Measurements from ENCODE around the gene RUNDC1.
"Not testable (repeated sequence)": the region's sequence is repeated elsewhere in the genome, so short reads cannot be mapped to it uniquely, and the experiment has no call there.

The RUNDC1 gene

DNA sequence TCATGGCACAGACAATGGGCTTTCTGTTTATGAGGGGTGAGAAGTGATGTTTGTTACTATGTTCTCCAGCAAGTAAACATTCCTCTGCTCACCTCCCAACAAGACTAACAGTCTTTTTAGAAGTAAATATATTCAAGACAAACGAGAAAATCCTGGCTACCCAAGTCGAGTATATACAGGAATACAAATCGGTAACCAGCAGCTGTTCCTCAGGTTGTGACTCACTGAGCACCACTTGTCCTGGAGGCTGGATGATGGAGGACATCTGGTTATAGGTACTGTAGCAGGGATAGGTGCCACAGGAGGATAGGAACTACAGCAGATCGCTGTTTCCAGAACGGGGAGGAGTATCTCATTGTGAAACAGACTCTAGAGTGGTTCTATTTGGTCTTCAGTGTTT is 12.5 kb downstream of the RUNDC1 start:
- no peak for DNase-seq

DNA sequence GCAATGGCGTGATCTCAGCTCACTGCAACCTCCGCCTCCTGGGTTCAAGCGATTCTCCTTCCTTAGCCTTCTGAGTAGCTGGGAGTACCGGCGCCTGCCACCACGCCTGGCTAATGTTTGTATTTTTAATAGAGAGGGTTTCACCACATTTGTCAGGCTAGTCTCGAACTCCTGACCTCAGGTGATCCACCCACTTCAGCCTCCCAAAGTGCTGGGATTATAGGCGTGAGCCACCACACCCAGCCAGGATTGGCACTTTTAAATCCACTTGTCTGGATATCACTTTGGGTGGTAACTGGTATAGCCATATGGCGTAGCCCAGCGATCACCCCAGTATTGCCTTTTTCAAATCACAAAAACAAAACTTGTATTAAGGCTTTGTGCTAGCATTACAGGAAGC is 13.5 kb downstream of the RUNDC1 start:
- not testable (repeated sequence) for DNase-seq

DNA sequence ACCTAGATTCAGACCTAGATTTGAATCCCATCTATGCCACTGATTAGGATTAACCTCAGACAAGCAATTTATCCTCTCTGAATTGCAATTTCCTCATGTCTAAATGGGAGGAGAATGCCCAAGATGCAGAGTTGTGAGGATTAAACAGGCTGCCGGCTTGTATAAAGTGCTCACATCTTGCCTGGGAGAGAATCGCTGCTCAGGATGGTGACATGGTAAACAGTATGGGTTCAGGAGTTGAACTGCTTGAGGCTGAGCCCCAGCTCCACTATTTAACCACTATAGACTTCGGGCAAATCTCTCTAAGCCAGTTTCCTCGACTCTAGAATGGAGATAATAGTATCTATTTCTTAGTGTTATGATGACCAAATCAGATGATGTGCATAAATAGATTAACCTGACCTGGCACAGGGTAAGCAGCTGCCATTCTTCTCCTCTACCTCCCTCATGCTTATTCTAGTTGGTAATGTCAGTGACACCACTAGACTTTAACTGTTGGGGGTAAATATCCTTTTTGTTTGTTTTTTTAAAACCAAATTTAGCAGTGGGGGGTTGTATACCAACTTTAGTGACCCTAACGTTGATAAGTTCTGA is 17.1 kb downstream of the RUNDC1 start:
- no peak for DNase-seq

DNA sequence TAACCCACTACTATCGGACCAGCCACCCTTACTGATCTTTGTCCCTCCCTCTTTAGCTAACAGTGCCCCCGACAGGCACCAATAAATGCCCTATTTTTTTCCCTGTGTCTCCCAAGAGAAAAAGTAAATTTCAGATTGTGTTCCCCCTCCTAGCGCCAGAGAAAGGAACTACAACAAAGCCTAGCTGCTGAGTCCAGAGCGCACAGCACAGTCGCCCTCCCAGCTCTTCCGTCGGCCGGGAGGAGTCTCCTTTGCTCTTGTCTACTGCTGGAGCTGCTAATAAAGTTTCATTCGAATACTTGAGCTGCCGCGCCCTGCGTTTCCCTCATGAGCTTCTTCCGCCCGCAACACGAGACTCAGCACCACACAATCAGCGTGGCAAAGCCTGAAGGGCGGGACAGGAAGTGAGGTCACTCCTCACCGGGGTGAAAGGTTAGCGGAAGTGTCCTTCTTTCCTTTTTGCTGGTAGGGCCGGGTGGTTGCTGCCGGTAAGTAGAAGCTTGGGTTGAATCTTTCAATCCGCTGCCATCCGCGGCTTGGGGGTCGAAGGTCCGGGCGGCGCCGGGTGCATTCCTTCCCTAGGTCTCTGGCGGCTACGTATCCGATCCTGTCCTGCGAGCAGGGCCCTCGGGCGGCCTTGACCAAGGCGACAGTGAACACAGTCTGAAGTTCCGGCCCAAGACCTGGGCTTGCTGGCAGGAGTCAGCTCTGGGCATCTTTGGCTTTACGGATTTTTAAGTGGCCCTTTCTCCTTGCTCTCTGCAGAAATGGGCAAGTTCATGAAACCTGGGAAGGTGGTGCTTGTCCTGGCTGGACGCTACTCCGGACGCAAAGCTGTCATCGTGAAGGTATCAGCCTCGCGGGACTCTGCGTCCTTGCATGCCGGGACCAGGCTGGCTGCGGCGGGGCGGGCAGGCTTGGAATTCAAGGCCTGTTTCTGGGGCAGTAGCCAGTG is 17.9 kb downstream of the RUNDC1 start, which contains the start of gene RPL27:
Gene RPL27, plus strand, starts transcription at position 436 of the 955 bp plus-strand sequence. Its CDS starts 332 bp downstream, at position 768.
- peak; percentile 92 to 99 (median 98) for DNase-seq

DNA sequence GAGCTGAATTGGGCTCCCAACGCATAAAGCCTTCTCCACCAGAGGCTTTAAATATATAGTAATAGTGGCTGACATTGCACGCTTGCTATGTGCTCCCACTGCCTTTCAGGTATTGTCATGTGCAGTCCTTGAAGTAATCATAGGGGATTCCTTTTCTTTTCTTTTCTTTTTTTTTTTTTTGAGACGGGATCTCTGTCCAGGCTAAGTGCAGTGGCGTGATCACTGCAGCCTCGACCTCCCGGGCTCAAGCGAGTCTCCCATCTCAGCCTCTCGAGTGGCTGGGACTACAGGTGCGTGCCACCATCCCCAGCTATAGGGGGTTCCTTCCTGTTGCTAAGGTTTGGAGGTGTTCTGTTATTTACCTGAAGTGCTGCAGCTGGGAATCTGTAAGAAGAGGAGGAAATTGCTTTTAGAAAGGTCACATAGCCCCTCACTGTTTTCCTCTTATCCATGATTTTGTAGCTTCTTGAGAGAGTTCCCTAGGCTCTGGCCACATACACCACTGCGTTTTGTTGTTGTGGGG is 18.7 kb downstream of the RUNDC1 start:
- DNase-seq, result no peak

DNA sequence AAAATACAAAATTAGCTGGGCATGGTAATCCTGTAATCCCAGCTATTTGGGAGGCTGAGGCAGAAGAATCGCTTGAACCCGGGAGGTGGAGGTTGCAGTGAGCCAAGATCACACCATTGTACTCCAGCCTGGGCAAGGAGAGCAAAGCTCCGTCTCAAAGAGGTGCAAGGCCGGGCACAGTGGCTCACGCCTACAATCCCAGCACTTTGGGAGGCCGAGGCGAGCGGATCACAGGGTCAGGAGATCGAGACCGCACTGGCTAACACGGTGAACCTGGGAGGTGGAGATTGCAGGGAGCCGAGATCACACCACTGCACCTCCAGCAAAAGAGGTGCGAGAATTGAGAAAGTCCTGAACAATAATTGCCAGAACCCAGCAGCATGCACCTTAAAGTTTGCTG is 20.5 kb downstream of the RUNDC1 start:
- DNase-seq, result not testable (repeated sequence)

DNA sequence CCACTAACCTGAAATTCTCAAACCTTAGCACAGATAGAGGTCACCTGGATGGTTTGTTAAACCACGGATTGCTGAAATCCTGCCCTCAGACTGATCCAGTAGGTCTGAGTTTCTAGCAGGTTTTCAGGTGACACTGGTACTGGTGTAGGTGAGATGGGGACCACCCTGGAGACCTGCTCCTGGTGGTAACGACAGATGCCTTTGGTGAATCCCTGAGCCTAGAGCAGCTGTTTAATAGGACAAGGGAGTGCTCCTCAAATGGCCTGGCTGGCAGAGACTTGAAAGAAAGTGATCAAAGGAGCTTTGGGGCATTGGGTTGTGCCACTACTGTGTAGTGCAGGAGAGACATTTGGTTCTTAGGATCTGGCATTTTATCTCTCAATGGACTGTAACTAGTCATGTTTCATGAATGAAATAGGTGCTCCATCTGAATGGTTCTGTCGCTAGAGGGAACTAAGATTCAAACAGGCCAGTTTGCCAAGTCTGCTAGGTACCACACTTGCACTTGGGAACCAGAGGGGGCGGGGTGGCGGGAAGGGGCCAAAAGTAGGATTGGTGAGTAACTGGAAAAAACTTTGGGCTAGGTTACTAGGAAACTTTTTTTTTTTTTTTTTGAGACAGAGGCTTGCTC is 23.3 kb downstream of the RUNDC1 start:
- no peak for DNase-seq

DNA sequence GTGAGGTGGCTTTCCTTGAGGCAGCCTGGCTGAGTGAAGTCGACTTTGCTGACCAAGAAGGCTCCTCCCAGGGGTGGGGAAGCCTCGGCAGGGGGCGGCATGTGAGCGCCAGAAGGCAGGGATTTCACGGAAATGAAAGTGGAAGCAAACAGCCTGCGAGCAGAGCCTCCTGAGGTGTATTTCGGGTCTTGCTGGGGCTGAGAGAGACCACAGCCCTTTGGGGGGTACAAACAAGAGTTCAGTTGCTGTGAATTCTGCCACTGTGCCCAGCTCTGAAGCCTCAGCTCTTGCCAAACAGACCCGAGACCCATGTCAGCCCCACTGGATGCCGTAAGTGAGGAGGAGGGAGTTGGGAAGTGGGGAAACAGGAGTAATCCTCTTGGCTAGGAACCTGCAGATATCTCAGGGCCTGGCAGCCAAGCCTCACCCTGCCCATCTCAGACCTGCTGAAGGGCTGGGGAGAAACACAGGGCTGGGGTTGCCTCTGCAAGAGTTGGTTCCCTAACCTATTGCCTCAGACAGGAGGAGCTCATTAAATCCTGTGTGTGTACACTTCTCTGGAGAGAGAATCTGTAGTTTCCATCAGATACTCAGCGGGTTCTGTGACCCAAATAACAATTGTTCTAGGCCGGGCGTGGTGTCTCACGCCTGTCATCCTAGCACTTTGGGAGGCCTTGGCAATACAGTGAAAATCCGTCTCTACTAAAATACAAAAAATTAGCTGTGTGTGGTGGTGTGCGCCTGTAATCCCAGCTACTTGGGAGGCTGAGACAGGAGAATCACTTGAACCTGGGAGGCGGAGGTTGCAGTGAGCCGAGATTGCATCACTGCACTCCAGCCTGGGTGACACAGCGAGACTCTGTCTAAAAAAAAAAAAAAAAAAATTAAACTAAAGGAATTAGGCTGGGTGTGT is 26.5 kb downstream of the RUNDC1 start, which contains the start of gene IFI35:
Gene IFI35, plus strand, starts transcription at position 146 of the 913 bp plus-strand sequence. Its CDS starts 164 bp downstream, at position 310.
- peak; percentile 67 to 81 (median 75) for DNase-seq

DNA sequence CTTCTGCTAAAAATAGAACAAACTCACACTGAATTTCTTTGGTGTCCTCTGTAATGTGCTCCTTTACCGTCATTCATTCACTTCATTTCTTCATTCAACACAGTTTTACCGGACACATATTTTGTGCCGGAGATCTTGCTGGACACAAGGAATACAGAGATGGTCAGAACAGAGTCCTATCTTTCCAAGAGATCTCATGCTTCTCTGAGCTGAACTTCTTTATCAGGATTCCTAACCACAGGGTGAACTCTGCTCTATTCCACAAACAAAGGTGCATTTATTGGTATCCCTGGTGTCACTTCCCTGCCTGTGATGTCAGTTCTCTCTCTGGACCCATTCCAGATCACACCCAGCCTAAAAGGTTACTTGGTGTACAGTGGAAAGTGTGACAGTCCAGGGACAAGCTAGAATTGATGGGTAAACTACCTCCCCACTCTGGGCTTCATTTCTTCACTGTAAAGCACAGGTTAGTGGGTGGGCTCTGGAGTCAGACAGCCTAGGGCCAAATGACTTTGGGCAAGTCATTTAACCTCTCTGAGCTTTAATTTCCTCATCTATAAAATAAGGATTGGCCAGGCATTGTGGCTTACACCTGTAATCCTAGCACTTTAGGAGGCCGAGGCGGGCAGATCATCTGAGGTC is 30.4 kb downstream of the RUNDC1 start:
- no peak for DNase-seq

DNA sequence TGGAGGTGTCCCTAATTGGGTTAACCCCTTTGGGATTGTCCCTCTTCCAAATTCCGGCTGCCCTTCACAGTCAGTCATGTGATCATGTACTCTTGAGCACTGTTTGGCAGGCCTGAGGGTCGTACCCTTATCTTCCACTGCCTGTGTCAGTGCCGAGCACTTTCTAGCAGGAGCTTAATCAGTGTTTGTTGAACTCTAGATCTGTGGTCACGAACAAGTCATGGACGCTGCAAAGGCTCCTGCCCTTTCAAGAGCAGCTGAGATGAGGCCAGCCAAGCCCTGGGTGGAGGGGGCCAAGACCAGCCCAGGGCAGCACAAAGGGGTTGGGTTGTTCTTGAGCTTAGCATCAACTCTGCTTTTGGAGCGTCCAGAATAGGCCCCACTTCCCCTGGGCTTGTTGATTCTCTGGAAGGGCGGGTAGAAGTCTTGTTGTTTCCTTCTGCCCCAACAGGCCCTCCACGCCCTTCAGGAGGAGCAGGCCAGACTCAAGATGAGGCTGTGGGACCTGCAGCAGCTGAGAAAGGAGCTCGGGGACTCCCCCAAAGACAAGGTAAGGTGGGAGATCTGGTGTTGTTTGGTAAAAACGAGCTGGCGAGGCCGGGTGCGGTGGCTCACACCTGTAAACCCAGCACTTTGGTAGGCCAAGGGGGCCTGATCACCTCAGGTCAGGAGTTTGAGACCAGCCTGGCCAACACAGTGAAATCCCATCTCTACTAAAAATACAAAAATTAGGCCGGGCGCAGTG is 31.5 kb downstream of the RUNDC1 start:
- no peak for DNase-seq

DNA sequence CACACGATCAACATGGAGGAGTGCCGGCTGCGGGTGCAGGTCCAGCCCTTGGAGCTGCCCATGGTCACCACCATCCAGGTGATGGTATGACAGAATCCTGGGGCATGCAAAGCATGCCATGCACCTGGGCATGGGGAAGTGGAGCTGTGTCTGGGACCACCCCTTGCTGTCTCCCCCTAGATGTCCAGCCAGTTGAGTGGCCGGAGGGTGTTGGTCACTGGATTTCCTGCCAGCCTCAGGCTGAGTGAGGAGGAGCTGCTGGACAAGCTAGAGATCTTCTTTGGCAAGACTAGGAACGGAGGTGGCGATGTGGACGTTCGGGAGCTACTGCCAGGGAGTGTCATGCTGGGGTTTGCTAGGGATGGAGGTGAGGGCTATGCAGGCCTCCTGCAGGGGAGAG is 32.9 kb downstream of the RUNDC1 start:
- no peak for DNase-seq

DNA sequence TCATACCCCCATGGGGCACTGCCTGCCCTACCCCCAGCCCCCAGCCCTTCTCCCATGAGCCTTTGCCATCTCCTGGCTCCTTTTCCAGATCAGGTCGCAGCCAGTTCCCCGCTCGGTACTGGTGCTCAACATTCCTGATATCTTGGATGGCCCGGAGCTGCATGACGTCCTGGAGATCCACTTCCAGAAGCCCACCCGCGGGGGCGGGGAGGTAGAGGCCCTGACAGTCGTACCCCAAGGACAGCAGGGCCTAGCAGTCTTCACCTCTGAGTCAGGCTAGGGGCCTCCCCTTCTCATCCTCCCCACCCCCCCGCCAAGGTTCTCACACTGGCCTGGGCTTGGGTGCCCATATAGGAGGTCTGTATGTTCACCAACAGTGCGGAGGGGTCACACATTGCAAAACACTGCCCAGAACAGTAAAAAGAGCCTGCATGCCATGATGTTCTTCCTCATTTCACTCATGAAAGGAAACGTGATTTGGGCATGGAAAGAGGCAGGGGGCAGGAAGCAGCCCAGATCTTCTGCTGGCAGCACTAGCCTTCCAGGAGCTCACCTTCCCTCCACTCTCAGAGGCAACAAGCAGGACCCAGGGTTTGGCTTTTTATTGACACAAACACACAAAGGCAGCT is 33.8 kb downstream of the RUNDC1 start:
- DNase-seq, result no peak

DNA sequence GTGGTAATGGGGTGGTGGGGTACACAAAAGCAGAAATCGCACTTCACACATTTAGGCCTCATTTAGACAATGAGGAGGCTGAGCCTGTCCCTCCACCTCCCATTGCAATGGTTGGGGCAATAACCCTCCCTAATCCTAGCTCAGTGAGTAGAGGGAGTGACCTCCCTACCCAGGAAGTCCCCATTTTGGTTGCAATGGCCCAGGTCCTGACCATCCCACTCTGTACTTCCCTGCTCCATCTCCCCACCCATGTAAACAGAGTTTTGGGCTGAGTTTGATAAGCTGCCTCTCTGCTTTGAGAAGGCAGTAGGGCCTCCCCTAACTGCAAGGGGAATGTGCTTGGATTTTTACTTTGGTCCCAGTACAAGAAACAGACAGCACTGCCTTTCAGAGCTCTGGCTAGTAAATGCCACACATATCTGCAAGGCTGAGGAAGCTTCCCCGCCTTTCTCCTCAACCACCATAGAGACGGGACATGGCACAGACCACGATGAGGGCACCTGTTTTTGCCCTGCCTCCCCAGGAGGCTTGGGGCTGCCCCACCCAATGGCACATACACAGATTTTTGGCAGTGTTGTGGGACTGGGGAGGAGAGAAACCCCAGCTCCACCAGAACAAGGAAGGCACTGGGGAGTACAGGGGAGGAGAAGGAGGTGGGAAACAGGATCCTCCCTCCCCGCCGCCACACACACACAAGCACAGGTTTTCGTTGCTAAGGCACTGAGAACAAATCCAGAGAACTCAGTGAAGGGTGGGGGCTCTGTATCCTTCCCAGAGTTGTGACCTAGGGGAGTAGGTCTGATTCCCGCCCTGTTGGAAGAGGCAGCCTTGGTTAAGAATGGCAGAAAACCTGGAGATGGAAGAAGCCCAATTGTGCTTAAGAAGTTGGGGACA is 34.5 kb downstream of the RUNDC1 start:
- DNase-seq, result no peak

DNA sequence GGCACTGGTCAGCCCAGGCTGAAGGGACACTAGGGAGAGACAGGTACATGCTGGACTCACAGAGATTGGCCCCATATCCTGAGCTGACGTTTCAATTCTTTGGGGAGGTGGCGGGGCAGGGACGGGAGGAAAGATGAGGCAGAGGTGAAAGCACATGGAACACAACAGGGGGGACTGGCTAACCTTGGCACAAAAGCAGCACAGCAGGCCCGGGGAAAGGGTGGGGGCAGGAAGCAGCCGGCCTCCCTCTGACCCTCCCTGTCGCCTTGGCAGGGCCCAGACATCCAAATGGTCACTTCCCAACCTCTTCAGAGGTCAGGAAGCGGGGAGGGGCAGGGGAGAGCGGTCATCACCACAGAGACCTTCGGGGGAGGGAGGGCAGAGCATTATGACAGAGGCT is 35.2 kb downstream of the RUNDC1 start:
- no peak for DNase-seq

DNA sequence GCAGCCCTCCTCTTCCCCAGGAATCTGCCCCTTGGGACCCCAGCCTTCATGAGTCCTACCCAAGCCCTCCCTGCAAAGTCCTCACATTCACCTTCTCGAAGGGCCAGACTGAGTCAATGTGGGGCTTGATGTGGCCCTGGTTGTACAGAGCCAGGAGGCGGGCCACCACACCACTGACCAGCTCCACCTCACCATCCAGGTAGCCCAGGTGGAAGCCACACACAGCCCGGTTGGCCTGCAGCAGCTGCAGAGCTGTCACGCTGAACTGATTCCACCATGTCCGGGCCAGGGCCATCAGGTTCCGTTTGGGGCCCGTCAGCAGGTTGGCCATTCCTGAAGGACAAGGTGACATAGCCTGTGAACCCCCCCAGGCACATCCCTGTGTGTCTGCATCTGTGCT is 35.9 kb downstream of the RUNDC1 start:
- DNase-seq, result no peak

DNA sequence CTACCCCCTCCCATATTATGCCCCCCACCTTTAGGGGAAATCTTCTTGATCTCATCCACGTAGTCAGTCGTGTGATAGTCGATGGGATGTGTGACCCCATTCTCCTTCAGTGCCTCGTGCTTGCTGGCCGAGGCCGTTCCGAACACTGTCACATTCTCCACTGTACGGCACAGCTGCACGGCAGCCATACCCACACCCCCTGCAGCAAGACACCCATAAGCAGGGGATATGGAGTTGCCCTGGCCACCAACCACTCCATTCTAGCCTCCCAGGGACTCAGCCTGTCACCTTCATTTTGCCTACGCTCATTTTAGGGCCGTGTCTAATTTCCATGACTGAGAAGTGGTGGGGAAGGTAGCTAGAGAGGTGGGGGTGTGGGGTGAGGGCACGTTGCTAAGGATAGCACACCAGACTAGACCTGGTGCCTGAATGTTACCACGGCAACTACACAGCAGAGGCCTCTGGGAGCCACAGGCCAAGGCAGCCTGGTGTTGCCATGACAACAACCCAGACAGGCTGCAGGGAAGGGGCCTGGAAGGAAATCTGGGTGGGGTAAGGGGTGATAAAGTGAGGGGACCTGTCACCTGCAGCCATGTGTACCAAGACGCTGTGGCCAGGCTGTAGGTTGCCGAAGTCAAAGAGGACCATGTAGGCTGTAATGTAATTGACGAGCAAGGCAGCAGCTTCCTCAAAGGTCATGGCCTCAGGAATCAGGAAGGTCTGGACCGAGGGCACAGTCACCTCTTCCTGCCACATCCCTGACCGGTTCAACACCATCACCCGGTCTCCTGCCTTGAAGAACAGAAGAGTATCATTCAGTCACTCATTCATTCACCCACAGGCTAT is 37.9 kb downstream of the RUNDC1 start:
- peak in 4 of 6 experiments; percentile 15 to 35 (median 26) for DNase-seq

DNA sequence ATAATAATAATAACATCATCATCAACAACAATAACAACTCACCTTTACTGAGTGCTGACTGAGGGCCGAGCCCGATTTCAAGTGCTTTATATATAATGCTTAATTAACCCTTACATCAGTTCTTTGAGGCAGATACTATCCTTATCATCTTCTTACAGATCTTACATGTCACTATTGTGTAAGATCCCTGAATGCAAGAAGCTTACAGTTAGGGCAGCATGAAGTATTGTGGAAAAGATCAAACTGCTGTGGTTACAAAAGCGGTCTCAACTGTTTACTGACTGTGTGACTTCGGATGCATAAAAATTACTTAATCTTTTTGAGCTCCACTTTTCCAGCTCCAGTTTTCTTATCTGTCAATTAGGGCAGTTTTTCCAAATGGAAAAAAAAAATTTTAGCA is 38.6 kb downstream of the RUNDC1 start:
- no peak for DNase-seq

DNA sequence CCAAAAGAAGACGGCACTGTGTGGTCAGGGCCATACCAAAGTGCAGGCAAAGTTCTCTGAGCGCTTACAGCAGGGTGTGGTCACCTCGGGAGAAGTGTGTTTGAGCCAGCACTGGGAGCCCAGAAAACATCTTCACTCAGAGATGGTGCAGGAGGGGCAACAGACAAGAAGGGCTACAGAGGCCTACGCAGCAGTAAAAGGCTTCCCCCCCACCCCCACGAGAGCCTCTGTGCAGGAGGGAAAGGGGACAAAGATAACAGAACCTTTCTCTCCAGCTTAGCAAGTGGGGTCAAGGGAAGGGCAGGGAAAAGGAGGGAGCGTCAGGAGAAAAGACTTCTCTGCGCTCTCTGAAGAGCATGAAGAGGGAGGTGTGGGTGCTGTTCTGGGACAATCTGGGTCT is 39.1 kb downstream of the RUNDC1 start:
- DNase-seq, result no peak
